ENCODE data around the gene HSH2D.

GRCh38 chr19:16170134-16170533 lies 26.6 kb downstream of the HSH2D start:
- TF ChIP-seq CTCF (IDR thresholded peaks at IDR 0.05; ENCODE audit: poor library complexity) (no peak), EZH2 (IDR thresholded peaks at IDR 0.05; ENCODE audit: borderline replicate concordance) (no peak), EZH2phosphoT487 (IDR thresholded peaks at IDR 0.05; ENCODE audit: low read depth, severe bottlenecking, unreplicated experiment) (no peak)
